ENCODE results near the gene DAZAP2.
"Not testable (repeated sequence)": the region's sequence is repeated elsewhere in the genome, so short reads cannot be mapped to it uniquely, and the experiment has no call there.

GRCh38 chr12:51227112-51227511 lies 11.5 kb upstream of the DAZAP2 start:
- not testable (repeated sequence) for TF ChIP-seq RARB (CRISPR knock-in tag; IDR thresholded peaks at IDR 0.05); ESRRG (CRISPR knock-in tag; IDR thresholded peaks at IDR 0.05); CSDC2 (CRISPR knock-in tag; IDR thresholded peaks at IDR 0.05); PATZ1 (CRISPR knock-in tag; IDR thresholded peaks at IDR 0.05; ENCODE audit: borderline replicate concordance); CSRNP3 (CRISPR knock-in tag; IDR thresholded peaks at IDR 0.05); GLIS3 (CRISPR knock-in tag; IDR thresholded peaks at IDR 0.05); ZNF8 (CRISPR knock-in tag; IDR thresholded peaks at IDR 0.05); OSR1 (CRISPR knock-in tag; IDR thresholded peaks at IDR 0.05); BACH2 (CRISPR knock-in tag; IDR thresholded peaks at IDR 0.05; ENCODE audit: borderline replicate concordance)
